GM21367 (cell line): ENCODE data around the gene FAM13A.
A peak's percentile ranks its signal among the peaks of the same experiment; 100 is the strongest.

ENCODE experiments used
- ATAC-seq: cut with Tn5 transposase; IDR thresholded peaks from one replicate; pipeline ENCODE4 v1.9.1; 2021; ENCODE audit not compliant: unreplicated experiment

The FAM13A gene

DNA sequence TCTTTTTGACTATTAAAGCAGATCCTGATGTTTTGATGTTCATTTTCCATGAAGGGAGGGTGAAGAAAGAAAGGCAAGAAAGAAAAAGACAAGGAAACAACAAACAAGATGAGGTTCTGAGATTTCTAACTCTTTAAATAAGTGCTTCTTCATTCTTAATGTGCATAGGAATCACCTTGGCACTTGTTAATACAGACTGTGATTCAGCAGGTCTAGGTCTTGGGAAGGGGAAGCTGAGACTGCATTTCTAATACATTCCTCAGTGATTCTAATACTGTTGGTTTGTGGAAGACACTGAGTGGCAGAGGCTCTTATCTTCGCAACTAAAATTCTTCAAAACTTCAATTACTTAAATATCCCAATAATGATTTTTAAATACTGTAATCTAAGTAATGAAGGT, 264.2 kb downstream of the FAM13A start:
- no peak for ATAC-seq

DNA sequence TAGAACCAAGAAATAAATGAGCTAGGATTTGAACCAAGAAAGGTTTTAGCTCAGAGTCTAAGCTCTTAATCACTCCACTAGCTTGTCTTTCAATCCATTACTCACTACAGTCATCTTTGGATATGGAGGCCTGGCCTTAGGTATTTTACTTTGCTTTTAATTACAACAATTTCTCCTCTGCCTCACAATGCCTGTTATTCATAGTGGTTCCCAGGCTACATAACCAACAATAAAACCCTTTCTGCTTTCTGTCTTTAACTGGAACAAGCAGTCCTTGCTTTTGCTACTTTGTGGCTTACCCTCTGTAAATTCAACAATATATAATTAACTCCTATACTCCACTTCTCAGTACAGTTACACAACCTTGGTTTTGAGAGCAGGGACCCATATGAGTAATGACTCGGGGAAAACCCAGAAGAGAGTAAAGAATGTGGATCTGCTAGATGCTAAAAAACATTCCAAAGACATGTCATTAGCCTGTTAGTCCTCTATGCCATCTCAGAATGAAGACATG, 264.7 kb downstream of the FAM13A start:
- peak; percentile 73 for ATAC-seq

DNA sequence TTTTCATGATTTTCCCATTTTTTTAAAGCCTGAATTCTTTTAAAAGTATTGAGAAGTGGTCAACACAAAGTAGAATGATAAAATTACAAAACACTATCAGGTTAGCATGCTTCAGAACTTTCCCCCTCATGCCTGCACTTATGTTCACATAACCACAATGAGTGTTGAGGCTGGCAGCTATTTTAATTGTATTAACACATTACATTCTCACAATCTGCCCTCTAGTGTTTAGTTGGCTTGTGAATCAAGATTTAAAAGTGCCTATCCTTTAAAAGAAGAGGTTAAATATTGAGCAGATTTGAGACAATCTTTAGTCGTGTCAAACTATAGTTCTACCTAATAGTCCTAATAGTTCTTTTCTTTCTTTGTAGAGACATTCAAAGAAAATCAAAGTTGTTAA, 265.7 kb downstream of the FAM13A start:
- ATAC-seq = no peak

DNA sequence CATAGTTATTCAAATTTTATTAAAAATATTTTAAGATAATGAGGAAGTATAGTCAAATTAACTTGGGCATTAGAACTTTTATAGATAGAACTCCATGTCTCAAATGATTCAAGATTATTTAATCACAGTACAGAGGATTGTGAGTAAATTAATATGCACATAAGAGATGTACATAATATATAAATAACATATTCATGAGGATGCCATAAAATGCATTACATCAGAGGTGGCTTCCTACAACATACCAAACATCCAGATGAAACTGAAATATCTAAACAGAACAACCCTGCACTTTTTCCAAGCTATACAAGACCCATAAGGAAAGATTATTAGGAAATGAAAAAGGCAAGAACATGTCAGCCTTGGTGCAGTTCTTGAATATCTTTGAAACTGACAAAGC, 268.1 kb downstream of the FAM13A start:
- no peak for ATAC-seq

DNA sequence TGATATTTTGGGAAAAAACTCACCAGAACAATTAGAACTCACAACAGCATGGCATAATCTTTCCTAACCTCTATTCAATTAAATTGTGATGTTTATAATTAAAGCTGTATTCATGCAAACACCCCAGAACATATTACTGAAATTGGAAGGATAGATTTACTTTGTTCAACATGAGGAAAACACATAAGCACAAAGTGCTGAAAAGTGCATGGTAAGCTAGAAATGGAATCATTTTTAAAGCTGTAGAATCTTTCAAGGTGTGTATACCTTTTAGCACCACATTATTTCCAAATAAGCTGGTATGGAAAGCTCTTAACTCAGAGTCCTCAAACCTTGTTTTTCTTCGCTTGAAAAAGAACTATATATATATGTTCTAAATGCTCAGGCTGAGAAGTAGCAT, 268.6 kb downstream of the FAM13A start:
- ATAC-seq = no peak

DNA sequence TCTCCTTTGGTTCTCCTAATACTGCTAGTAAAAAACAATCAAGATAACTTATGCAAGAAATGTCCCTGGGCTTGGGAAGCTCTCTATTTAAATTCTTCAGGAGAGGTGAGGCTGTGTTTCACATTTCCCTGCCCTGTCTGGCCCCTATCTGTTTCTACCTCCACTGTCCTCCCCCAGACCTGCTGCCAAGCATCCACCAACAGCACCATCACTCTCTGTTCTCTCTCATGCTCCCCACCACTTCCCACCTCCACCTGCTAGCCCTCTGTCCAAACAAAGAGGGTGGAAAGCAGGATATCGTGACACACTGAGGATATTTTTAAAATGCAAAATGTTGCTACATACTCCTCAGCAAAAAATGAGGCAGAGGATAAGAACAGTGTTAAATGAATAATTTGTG, 271.0 kb downstream of the FAM13A start:
- no peak for ATAC-seq

DNA sequence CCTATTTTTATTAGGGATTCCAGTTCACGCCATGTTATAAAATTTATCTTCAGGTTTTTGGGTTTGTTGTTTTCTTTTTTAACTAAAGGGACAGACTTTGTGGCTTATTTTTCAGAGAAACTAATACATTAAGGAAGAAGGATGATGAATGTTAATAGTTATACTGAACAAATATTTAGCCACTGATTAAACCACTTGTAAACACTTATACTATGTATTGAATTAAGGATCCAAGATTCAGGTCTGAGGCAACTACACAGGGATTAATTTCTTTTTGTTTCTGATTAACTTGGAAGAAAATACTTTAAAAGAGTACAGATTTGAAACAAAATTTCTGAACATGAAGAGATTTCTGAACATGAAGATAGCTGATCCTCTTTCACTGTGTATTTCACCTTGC, 276.6 kb downstream of the FAM13A start:
- ATAC-seq = no peak

DNA sequence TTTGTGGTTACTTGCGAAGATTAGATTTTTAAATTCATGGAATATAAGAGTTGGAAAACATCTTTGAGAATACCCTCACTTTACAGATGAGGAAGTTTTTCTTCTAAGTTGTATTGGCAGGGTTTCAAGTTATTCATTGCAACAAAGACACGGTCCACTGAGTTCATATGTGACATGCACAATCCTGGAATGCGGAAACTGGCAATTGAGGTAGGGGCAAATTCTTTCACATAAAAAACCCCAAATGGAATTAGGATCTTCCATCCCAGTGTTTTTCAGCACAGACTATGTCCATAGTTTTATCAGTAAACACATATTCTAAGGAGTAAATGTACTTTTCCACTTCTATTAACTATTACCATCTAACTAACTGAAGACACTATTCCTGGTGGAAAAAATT, 277.6 kb downstream of the FAM13A start:
- ATAC-seq = no peak

DNA sequence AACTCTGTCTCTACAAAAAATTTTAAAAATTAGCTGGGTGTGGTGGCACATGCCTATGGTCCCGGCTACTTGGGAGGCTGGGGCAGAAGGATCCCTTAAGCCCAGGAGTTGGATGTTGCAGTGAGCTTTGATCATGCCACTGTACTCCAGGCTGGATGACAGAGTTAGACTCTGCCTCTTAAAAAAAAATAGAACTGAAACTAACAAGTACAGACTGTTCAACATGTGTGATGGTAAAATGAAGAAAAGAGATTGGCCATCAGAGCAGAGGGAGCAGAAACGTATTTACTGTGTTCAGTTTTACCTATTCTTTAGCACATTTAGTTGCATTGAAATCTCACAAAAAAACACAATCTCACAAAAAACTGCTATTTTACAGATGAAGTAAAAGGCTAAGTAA, 281.5 kb downstream of the FAM13A start:
- ATAC-seq = peak; percentile 62

DNA sequence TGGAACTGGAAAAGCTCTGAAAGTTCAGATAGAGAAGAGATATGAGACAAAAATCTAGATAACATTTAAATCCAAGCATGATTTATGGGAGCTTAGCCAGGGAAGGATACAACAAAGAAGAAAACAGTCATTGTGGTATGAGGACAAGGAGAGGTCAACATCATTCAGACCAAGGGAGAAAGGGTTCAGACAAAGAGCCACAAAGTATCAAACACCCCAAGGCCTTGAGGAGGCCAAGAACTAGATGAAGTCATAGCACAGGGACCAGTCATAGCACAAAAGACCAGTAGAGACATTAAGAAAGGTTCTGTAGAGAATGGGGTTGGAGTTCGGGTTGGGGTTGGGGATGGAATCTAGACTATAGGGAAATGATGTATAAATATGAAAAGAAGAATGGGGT, 282.0 kb downstream of the FAM13A start:
- ATAC-seq = no peak

DNA sequence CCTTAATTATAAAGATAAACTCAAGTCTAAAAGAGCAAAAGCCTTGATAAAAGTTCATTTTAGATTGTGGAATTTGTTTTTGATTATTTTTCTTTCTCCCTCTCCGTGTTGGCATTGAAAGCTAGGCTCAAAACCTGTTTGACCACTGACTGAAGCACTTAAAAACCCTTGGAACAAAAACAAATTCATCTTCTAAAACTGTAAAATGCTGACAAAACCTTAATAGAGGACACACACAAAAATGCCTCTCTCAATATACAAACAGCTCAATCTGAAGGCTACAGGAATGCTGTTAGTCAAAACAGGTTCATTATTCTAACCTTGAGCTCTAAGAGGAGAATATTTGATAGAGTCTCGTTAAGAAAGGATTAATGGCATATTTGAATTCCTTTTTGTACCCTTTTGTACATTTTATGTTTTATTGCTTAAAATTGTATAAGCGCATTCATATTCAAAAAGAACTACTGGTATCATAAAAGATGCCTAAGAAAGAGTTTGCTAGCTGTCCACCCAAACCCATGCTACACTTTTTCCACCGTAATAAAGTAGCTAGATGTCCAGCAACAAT, 285.0 kb downstream of the FAM13A start:
- ATAC-seq = no peak

DNA sequence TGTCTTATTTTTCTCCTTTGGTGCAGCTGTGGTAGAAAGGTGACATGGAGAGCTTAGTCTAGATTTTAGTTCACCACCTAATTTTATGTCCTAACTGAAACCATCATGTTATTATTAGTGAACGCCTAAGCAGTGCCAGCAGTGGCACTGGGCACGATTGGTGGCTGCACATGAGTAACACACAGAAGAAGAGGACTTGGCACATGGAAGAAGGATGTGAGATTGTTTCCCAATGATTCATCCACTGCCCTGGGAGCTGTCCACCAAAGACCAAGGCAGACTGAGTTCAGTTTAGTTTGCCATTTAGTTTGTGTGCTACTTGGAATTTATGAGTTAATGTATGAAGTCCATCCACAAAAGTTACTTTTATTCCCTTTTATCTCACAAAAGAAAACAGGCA, 291.3 kb downstream of the FAM13A start:
- no peak for ATAC-seq

DNA sequence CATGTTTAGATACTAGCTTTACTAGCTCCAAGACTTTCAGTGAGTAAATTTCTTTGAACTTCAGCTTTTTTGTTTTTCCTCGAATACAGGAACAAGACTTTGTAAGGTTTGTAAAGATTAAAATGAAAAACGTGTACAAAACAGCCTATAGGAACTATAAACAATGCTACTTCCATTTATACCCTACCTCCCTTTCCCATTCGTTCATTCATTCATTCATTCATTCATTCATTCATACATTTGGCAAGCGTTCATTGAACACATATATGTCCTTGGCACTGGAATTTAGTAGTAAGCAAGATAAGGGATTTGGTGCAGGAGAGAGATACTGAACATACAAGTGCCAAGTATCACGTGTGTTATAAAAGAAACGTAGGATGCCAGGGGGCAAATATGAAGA, 293.9 kb downstream of the FAM13A start:
- no peak for ATAC-seq

DNA sequence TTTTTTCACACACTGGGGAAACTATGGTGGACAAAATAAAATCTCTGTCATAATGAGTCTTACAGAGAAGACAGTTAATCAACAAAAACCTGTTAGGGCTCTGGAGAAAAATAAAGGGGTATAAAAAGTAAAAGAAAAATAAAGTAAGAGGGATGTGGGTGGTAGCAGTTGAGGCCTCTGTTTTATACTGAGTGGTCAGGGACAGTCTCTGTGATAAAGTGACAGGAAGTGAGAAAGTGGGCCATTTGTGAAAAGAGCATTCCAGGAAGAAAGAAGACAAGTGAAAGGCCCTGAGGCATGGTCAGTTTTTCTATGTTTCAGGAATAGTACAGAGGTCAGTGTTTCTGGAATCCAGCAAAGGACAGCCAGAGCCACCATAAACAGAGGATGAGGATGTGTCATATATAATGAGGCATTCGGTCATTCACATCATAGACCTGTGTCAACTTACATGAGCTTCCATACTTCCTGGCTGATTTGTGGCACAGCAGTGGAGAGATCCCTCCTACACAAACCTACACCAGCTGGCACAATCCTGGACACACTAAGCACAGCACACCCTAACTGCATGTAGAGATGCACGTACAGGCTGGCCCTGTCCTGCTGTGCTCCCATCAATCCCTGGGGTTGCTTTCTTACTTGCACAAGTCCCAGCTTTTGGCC, 295.0 kb downstream of the FAM13A start:
- no peak for ATAC-seq

DNA sequence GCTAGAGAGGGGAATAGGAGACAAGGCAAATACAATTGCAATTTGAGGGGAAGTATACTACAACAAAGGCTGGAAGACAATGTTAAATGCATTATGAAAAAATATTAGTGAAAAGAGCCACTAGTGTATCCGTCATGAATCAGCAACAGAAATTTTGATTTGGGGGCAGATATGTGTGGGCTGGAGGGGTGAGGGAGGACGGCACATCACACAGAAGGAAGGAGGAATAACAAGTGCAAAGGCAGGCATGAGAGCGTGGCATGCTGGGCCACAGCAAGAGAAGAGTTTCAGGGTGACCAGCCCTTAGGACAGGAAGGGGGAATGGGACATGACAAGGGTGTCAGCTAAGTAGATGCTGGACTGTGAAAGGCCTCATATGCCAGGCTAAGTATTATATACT, 295.6 kb downstream of the FAM13A start:
- no peak for ATAC-seq

DNA sequence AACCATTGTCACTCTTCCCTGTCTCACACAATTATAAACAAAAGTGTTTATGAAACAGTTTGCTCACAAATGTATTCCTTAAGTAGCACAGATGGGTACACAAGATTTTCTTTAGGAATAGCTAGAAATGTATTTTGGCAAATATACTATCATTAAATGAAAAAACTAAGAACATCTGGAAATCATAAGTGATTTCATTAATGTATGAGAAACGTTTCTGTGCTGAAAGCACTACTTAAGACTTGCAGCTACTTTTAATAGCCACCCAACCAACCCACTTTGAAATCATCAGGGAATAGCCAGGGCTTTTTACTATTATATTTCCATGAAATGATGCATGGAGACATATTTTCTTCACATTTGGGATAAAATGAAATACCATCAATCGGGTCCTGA, 297.1 kb downstream of the FAM13A start:
- no peak for ATAC-seq

DNA sequence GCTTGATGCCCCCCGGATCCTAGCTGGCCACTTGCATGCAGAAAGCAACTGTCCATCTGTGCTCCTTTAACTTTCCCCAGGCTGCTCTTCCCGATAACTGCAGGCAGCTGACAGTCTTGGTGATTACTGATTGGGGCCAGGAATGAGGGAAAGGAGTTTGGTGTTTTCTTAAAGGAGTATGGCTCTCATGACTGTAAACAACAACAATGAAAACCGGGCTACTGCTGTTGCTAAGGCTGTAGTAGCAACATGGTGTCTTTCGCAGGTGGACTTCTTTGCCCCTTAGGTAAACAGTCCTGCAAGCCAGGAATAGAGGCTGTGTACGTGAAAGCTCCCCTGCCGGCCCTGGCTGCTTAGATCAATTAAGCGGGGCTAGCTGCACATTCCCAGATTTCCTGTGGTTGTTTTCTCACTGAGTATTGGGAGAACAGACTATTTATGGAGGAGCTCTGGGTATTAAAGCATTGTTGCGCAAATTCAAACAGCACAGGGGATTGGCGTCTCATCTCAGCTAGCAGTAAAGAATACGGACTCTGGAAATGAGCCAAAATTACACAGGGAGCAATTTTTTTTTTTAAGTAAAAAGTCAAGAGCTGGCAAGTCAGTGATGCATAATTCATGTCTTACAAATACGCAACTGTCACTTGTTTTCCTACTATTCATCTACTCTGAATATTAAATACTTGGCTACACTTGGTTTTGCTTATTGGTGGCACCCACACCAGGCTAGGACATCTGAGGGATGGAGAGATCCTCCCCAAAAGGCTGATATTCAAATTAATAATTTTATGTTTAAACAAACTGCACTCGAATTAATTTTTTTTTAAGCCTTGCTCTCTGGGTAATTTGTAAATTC, 297.7 kb downstream of the FAM13A start:
- no peak for ATAC-seq

DNA sequence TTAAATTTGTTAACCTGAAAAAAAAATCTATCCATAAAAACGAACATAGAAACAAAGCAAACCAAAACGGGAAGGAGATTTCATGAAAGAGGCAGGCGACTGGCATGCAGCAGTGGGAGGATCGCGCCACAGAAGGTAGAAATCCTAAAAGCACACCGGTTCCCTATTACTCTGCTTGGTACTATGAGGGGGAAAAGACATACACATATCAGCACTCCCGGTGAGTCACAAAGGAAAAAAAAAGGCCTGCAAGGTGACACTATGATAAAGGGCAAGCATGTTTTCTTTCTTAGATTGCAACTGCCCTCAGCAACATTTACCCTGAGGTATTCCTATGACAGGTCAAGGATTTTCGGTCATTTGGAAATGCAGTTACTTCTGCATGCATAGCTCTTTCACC, 298.7 kb downstream of the FAM13A start:
- ATAC-seq = no peak

DNA sequence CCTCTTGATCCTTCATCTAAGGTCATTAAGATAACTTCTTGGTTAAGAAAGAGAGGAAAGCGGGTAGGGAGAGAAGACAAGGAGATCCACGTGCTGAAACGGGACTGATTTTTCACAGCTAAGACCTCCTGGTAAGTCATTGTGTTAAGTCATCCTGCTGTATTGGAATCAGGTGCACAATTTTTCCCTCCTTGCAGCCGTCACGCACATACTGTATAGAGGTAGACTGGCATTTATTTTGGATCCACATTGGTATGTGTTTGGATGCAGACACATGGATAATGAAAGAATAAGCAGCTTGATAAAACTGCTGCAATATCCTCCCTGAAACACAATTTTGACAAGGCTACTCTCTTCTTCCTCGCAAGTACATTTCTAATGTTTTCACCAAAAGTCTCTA, 299.2 kb downstream of the FAM13A start:
- no peak for ATAC-seq

DNA sequence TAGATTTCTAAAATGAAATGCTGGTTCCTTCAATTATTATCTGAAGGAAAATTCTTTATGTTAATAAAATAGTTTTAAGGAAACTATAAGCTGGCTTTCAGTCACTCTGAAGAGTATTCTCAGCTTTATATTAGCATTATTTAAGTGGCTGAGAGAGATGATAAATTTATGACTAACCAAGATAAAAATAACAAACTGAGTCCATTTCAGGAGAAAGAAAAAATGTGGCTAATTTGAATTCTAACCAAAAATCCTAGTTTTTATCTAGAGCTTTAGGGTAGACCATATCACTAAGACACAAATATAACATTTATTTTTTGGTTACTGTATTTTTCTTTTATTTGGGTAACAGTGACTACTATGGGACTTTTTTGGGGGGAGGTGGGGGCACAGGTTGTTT, 299.9 kb downstream of the FAM13A start:
- no peak for ATAC-seq

DNA sequence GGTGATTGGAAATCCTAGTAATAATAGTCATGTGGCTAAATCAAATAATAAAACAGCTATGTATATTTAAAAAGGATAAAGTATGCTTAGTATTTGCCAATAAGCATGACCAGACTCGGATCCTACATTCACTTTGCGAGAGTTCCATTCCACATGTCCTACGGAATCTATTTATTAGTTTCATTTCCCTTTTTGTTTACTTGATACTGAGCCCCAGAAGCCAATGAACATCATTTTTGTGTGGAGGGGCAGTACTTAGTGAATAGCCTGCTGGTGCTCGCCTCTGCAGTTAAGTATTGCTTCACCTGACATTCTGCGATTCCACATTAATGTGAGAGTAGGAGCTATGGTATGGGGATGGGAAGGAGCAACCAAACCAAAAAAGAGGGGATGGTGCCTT, 300.8 kb downstream of the FAM13A start:
- ATAC-seq = no peak

DNA sequence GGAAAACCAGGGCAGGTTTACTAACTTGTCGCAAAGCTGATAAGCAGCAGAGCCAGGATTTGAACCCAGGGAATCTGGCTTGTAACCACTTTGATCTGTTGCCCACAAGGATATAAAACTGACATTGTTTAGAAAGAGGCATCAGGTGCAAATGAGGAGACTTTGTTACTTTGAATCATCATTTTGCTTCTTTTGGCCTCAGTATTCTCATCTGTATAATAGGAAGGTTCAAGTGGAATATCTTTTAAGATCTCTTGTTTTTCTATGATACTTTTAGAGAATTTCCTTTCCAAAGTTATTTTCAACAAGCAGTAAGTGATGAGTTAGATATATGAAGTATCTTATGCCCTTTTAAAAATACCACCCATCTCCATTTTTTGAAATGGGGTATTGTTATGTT, 301.5 kb downstream of the FAM13A start:
- ATAC-seq = no peak
